Measurements from ENCODE around the gene PGM1.

The PGM1 gene

DNA sequence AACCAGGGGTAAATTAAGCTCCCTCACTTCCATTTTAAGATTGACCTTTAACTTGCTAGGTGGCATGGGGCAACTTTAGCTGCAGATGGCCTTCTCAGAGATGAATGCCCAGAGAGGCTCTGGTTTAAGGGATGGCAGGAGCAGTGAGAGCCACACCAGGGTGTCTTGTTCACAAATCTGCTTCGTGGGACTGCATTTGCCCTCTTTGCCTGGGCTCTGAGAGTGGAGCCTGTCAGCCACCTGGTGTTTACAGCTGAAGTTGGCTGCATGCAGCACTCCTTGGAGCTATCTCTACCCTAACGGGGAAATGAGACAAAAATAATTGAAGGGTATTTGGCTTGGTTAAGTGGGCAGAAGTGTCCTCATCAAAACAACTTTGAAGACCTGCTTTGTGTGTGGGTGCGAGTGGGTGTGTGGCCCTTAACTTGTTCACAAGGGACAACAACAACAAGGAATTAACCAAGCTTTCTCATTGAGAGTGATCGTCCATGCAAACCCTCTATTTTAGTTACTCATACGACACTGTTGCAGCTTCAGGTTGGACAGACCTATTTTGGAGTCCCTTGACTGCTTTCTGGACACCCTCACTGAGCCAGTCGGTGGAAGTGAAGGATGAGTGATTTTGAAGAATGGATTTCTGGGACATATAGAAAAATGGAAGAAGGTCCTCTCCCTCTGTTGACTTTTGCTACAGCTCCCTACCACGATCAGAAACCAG lies 29.8 kb downstream of the PGM1 start:
- no peak for DNase-seq (ENCODE audit: low spot score)
- TF ChIP-seq, protein P1, sequence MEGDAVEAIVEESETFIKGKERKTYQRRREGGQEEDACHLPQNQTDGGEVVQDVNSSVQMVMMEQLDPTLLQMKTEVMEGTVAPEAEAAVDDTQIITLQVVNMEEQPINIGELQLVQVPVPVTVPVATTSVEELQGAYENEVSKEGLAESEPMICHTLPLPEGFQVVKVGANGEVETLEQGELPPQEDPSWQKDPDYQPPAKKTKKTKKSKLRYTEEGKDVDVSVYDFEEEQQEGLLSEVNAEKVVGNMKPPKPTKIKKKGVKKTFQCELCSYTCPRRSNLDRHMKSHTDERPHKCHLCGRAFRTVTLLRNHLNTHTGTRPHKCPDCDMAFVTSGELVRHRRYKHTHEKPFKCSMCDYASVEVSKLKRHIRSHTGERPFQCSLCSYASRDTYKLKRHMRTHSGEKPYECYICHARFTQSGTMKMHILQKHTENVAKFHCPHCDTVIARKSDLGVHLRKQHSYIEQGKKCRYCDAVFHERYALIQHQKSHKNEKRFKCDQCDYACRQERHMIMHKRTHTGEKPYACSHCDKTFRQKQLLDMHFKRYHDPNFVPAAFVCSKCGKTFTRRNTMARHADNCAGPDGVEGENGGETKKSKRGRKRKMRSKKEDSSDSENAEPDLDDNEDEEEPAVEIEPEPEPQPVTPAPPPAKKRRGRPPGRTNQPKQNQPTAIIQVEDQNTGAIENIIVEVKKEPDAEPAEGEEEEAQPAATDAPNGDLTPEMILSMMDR (IDR thresholded peaks at IDR 0.05; ENCODE audit: extremely low read depth, missing control alignments) = no peak

DNA sequence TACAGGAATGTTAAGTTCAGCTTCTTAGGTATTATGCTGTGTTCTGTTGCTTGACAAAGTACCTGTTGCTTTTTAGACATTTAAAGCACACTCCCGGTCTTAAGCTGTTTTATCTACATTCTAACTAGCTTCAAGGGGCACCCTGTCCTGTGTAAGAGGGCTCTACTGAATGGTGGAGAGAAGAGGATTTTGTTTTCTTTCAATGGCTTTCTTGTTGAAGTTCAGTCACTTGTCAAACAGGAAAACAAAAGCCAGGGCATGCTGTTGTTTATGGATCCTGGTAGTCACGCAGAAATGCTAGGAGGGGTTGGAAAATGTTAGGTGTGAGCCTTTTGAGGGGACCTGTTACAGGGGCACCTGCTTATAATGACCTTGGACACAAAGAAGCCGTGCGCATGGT lies 30.7 kb downstream of the PGM1 start:
- DNase-seq (ENCODE audit: low spot score) = no peak
- TF ChIP-seq, protein P1 (IDR thresholded peaks at IDR 0.05; ENCODE audit: extremely low read depth, missing control alignments) = no peak

DNA sequence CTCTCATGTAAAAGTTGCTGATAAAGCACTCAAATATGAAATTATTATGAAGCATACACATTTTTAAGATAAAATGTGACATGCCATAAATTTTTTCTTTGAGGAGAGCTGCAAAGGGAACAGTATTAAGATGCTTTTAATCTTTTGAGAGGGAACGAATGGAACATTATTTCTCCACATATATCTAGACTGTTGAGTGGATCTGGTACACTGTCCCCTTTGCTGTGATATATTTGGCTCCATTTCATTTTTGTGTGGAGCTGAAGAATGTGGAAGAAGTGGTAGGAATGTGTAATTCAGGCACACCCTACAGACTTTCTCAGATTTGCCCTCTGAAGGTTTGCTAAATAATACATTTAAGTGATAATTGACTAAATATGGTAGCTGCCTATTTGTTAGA lies 31.7 kb downstream of the PGM1 start:
- no peak for DNase-seq (ENCODE audit: low spot score)
- TF ChIP-seq, protein P1 (IDR thresholded peaks at IDR 0.05; ENCODE audit: extremely low read depth, missing control alignments) = no peak

DNA sequence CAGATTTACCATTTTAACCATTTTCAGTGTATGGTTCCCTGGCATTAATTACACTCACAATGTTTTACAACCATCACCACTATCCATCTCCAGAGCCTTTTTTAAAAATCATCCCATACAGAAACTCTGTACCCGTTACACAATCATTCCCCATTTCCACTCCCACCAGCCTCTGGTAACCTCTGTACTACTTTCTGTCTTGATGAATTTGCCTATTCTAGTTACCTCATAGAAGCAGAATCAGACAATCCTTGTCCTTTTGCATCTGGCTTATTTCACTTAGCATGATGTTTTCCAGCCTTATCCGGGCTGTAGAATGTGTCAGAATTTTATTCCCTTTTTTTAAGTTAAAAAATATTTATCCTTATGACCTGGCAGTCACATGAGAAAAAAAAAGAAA lies 33.0 kb downstream of the PGM1 start:
- no peak for DNase-seq (ENCODE audit: low spot score)
- TF ChIP-seq, protein P1 (IDR thresholded peaks at IDR 0.05; ENCODE audit: extremely low read depth, missing control alignments) = no peak

DNA sequence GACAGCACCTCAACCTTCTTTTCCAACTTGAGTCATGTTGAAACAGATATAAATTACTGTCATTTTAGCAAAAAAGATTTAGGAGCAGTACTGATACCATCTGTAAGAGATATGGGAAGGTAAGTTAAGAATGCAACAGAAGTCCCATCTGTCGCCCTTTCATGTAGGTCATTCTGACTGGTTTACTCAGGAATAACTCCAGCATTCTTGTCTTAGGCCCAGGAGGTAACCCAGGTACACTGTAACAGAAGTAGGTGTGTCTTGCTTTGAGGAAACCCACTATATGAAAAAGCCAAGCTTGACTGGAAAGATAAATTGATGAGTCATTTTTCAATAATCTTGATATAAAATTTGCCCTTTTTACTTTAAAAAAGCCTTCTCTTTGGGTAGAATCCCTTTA lies 35.4 kb downstream of the PGM1 start:
- DNase-seq (ENCODE audit: low spot score) = no peak

DNA sequence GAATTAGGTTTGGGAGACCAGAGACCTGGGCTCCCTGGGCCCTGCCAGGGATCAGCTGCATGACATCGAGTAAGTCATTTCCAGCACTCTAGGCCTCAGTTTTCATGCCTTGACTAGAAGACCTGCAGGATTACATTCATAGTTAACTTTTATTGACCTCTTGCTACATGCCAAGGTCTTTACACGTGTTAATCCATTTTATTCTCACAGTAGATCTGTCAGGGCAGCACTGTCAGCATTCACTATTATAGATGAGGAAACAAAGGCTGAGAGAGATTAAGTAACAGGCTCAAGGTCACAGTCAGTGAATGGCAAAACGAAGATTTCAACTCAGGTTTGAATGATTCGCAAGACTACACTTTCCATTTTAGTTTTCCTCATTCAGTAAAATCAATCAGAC lies 37.0 kb downstream of the PGM1 start:
- TF ChIP-seq, protein P1 (IDR thresholded peaks at IDR 0.05; ENCODE audit: extremely low read depth, missing control alignments) = no peak
- DNase-seq (ENCODE audit: low spot score) = no peak

More for the DNA sequence above, 35.4 kb downstream of the PGM1 start:
- TF ChIP-seq, protein P1 (IDR thresholded peaks at IDR 0.05; ENCODE audit: extremely low read depth, missing control alignments) = no peak

DNA sequence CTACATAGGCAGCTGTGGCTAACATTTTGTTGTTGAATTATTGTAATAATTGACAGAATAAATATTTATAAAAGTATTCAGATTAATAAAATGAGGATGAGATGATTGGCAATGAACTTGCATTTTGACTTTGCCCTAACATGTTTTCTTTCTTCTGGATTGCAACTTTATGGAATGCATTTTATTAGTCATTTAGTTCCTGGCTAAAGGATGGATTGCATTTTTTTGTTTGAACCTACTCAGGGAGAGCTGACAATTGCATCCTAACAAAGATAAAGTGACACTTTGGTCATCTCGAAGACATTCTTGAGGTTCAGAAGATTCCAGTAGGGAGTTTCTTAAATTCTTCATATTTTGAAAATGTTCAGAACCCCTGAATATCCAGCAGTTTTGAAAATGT lies 37.5 kb downstream of the PGM1 start:
- DNase-seq (ENCODE audit: low spot score) = no peak
- TF ChIP-seq, protein P1 (IDR thresholded peaks at IDR 0.05; ENCODE audit: extremely low read depth, missing control alignments) = no peak
